HG03457 (cell line): ENCODE results near the gene FHL2.

Source experiments
- ATAC-seq: cut with Tn5 transposase; IDR thresholded peaks from one replicate; pipeline ENCODE4 v1.9.1; 2021; ENCODE audit warnings: moderate number of reproducible peaks; ENCODE audit not compliant: unreplicated experiment

Gene FHL2

GRCh38 chr2:105321875-105322646 is 76.8 kb downstream of the FHL2 start:
- ATAC-seq = no peak

- no peak for ATAC-seq
Observed at GRCh38 chr2:105320651-105321215, 78.1 kb downstream of the FHL2 start.

GRCh38 chr2:105317937-105318336 is 80.9 kb downstream of the FHL2 start:
- no peak for ATAC-seq

DNA sequence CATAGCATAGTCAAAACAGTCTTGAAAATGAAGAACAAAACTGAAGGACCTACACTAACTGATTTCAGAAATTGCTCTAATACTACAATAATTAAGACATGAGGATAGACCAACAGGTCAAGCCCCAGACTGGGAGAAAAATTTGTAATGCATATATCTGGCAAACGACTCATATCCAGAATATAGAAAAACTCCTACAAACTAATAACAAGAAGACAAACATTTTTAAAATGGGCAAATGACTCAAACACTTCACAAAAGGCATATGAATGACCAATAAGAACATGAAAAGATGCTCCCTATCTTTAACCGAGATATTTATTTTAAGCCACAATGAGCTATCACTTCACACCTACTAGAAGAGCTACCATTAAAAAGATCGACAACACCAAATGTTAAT is 83.5 kb downstream of the FHL2 start:
- peak; percentile 64 for ATAC-seq

- no peak for ATAC-seq
Observed at GRCh38 chr2:105313877-105314276, 85.0 kb downstream of the FHL2 start.
